Measurements from ENCODE around the gene NOL3.

NOL3 gene

GRCh38 chr16:67170949-67171649 lies 761 bp downstream of the NOL3 start:
- TF ChIP-seq CTCF (IDR thresholded peaks at IDR 0.05; ENCODE audit: low read depth, low read length) = no peak
- peak overlapping the region; percentile 23 to 44 for H3K4me3 ChIP-seq (replicated peaks in 1 of 2; ENCODE audit: low read depth in 2 of 2, low read length in 2 of 2)
- no peak for DNase-seq (ENCODE audit: low read depth in 2 of 2)

GRCh38 chr16:67173323-67173722 lies 3.0 kb downstream of the NOL3 start:
- peak in 1 of 2 donors; percentile 25 for DNase-seq (ENCODE audit: low read depth in 2 of 2)
- peak overlapping the region in 1 of 2 donors; percentile 53 for H3K4me3 ChIP-seq (replicated peaks in 1 of 2; ENCODE audit: low read depth in 2 of 2, low read length in 2 of 2)
- TF ChIP-seq CTCF (IDR thresholded peaks at IDR 0.05; ENCODE audit: low read depth, low read length) = no peak

GRCh38 chr16:67173808-67174705 lies 3.7 kb downstream of the NOL3 start:
- peak; percentile 12 for TF ChIP-seq CTCF (IDR thresholded peaks at IDR 0.05; ENCODE audit: low read depth, low read length)
- peak overlapping the region; percentile 53 for H3K4me3 ChIP-seq (replicated peaks in 1 of 2; ENCODE audit: low read depth in 2 of 2, low read length in 2 of 2)
- DNase-seq (ENCODE audit: low read depth in 2 of 2) = peak; percentile 76 to 91

GRCh38 chr16:67174706-67175231 lies 4.4 kb downstream of the NOL3 start:
- no peak for TF ChIP-seq CTCF (IDR thresholded peaks at IDR 0.05; ENCODE audit: low read depth, low read length)
- H3K4me3 ChIP-seq (replicated peaks in 1 of 2; ENCODE audit: low read depth in 2 of 2, low read length in 2 of 2) = peak overlapping the region; percentile 53
- no peak for DNase-seq (ENCODE audit: low read depth in 2 of 2)

- DNase-seq (ENCODE audit: low read depth in 2 of 2) = no peak
- no peak overlapping the region for H3K4me3 ChIP-seq (replicated peaks in 1 of 2; ENCODE audit: low read depth in 2 of 2, low read length in 2 of 2)
- TF ChIP-seq CTCF (IDR thresholded peaks at IDR 0.05; ENCODE audit: low read depth, low read length) = no peak
These were observed 6.3 kb downstream of the NOL3 start for GRCh38 chr16:67176662-67177061.

- peak; percentile 3 for TF ChIP-seq CTCF (IDR thresholded peaks at IDR 0.05; ENCODE audit: low read depth, low read length)
- peak overlapping the region; percentile 42 to 43 for H3K4me3 ChIP-seq (replicated peaks in 1 of 2; ENCODE audit: low read depth in 2 of 2, low read length in 2 of 2)
- DNase-seq (ENCODE audit: low read depth in 2 of 2) = peak; percentile 55 to 59
These were observed 7.7 kb downstream of the NOL3 start for GRCh38 chr16:67177743-67178699.

Data from cardiac fibroblast (primary cell).